ENCODE results near the gene CCDC136.

The CCDC136 gene

GRCh38 chr7:128777156-128778123, 14.3 kb upstream of the CCDC136 start:
- DNase-seq, result no peak

DNA sequence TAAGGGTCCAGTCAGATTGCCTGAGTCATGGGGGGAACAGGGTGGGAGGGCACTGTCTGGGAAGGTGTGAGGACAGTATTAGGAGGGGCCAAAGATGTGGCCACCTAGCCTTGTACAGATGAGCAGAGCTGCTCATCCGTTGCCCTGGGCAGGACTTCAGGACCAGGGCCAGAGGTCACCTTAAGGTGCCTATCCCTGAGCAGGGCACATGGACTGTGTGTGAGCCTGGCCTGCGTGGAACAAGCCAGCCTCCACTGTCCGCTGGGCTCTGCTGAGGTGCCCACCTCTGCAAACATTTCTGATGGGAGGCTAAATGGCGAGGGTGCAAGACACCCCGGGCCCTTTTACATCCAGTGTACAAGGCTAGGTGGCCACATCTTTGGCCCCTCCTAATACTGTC, 12.8 kb upstream of the CCDC136 start:
- no peak for DNase-seq

- no peak for DNase-seq
Measured at GRCh38 chr7:128781126-128781525, 10.6 kb upstream of the CCDC136 start.

- DNase-seq, result no peak
Measured at GRCh38 chr7:128781851-128782250, 9.9 kb upstream of the CCDC136 start.

DNA sequence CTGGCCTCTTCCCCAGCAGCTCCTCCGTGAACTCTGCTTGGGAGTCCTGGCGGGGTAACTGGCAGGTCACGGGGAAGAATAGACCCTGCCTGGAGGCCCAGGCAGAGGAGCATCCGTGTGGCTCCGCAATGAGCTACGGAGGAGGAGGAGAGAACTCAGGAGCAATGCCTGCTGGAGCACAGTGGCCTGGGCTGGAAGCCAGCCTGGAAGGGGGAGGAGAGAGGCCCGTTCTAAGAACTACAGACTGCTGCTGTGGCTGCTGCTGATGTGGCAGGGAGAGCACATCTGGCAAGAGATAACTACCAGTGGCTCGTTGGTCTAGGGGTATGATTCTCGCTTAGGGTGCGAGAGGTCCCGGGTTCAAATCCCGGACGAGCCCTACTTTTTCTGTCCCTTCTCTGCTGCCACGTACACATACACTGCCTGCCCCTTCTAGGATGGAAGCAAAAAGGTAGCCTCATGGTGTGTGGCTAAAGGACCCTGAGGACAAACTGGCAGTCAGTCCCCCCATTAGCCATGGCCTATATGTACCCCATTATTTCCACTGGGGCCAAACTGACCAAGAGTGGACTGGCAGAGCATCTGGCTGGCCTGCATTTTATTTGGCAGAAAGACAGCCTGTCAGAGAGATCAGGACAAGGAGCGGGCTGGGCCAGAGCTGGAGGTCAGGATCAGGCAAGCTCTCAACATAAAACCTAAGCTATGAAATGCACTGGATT, 8.5 kb upstream of the CCDC136 start:
- DNase-seq, result peak; percentile 10

DNA sequence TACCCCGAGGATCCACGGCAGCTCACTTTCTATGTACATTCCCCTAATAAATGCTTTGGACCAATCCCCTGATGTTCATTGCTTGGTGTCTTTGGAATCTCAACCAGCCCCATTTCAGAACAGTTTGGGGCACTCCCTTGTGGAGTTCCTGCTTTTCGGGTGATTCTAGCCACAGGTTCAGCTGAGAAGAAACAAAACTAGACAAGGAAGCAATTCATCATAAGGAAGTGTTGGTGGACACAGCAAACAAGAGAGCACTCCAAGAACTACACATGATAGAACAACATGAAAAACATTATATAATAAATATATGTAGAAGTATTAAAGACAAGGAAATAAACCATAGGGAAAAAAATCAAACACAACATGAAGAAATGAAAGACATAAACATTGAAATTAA, 6.0 kb upstream of the CCDC136 start:
- no peak for DNase-seq

DNA sequence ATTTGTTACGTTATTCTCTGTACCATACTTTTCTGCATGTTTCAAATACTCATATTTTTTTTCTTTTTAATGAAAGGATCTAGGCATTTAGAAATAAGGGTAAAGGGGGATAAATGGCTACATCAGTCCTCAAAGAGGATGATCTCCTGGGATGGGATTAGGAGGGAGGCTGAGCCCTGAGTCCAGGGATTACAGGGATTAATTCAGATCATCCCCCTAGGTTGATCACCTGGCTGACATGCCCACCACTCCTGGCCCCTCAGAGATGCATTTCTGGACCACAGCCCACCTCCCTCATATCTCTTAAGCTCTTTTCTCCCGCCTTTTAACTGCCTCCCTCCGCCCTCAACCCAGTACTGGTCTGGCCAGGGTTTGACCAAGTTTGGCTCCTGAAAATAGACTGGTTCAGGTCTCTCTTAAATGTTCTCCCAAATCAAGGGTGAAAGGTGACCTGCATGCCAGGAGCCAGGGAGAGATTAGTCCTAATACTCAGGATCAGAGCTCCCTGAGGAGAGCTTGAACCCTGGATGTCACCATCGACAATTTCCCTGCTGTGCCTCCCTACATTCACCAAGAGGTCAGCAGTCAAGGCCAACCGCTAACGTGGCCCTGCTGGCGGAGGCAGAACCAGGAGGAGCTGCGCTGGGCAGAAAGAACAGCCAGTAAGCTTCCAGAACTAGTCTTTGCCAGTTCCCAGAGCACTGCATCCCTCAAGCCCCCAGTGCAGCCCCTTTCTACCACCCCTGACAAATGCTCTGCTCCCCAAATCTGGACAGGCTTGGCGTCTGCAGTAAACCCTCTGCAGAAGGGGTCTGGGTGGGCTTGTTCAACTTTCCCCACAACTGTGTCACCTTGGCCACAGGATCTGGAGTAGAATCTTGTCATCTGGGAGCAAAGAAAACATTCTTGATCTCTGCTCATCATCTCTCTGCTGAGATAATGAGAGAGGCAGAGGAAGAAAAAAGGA, 3.0 kb upstream of the CCDC136 start:
- DNase-seq, result no peak

DNA sequence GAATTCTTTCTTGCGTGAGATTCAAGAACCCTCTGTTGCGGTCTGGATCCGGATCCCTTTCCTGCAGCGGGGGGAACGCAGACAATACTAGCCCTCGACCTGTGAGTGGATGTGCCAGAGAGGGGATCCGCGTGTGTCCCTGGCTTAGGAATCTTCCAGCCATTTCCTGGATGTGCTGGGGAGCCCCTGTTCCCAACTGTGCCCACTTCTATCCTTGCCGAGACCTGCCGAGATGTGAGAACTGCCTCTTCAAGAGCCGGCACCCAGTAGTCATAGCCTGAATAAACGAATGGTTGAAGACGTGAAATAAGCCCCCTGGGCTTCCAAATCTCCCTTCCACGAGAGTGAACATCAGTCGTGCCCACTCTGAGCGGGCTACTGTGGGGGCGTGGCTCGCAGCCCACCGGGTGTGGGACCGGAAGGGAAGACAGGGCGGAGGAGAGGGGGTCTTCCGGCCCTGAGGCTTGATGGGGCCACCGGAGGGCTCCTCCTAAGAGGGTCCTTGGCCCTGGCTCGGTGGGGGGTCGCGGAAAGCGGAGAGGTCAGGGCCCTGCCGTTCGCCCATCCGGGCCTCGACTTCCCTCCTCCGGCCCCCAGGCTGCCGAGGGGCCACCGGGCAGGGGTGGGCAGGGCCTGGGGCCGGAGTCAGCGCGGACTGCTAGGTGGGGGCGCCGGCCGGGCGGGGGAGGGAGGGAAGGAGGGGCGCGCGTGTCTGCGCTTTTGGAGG, 1.3 kb upstream of the CCDC136 start:
- no peak for DNase-seq

GRCh38 chr7:128791972-128792327, 182 bp downstream of the CCDC136 start:
- DNase-seq, result no peak

GRCh38 chr7:128792471-128793180, 858 bp downstream of the CCDC136 start:
- no peak for DNase-seq

DNA sequence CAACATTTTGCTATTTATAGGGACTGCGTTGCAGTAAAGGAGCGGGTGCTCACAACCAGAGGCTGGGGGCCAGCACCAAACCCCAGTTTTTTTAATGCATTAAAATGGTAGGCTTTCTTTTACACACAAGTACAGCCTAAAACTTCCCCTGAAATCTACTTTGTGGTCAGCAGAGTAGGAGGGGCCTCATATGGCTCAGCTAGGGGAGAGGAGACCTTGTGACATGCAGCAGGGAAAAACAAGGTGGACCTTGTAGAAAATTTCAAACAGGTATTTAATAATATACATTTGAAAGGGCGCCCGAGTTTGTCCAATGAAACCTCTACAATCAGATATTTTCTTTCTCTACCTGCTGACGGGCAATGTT, 1.4 kb downstream of the CCDC136 start:
- DNase-seq, result no peak

GRCh38 chr7:128794020-128794419, 2.3 kb downstream of the CCDC136 start:
- DNase-seq, result no peak

GRCh38 chr7:128794436-128794835, 2.7 kb downstream of the CCDC136 start:
- no peak for DNase-seq

DNA sequence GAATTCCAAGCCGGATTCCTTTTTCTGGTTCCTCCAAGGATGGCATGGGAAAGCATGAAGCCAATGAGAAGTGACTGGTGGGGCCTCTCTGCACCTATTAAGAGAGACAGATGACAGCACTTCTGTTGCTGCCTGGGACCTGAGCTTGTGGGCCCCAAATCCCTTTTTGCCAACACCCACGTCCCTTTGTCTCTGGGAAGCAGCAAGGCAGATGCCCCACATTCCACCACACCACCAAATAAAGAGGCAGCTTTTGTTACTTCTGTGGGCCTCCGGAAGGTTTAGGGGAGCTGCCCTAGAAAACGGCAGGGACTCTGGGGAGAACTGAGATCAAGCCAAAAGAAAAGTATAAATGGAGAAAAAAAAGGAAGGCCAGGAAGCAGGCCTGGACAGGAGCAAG, 3.4 kb downstream of the CCDC136 start:
- DNase-seq, result no peak

DNA sequence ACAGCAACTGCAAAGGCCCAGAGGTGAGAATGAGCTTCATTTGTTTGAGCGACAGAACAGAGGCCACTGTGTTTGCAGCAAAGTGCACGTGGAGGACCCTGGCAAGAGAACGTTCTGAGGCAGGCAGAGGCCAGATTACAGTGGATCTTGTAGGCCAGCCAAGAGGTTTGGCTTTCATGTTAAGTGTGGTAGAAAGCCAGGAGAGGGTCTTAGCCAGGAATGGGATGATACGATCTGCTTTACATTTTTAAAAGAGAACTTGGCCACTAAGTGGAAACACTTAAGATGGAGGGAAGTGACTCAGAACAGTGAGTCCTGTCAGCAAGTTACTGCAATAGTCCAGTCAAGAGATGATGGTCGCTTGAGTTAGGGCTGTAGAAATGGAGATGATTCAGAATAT, 4.6 kb downstream of the CCDC136 start:
- no peak for DNase-seq

- no peak for DNase-seq
Measured at GRCh38 chr7:128799451-128799850, 7.7 kb downstream of the CCDC136 start.

- DNase-seq, result no peak
Measured at GRCh38 chr7:128800567-128800966, 8.8 kb downstream of the CCDC136 start.

- DNase-seq, result no peak
Measured at GRCh38 chr7:128801003-128801402, 9.2 kb downstream of the CCDC136 start.

DNA sequence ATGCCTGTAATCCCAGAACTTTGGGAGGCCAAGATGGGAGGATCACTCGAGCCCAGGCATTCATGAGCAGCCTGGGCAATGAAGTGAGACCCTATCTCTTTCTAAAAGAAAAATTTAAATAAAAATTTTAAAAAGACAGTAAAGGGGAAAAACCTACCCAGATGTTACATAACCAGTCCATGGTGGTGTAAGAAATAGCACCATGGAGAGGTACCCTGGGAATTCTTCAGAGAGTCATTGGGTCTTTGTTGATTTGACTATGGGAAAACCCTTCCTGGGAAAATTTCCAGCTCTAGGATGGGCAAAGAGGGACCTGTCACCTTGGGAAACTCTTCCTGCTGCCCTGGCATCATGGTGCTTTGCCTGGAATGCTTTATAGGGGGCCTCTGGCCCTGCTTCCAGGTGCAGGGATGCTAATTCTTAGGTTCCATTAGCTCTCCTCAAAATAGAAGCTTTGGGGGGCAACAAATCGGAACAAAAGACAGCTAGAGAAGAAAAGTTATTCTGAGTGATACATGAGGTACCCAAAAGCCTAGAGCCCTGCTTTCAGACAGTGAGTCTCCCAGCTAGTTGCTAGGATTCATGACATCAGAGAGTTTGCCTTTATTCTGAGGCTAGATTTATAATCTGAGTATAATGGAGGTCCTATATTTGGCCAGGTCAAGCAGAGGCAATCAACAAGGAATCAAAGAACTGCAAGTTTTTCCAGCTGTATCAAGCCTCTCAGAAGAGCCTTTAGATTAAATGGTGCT, 10.1 kb downstream of the CCDC136 start:
- DNase-seq, result no peak

DNA sequence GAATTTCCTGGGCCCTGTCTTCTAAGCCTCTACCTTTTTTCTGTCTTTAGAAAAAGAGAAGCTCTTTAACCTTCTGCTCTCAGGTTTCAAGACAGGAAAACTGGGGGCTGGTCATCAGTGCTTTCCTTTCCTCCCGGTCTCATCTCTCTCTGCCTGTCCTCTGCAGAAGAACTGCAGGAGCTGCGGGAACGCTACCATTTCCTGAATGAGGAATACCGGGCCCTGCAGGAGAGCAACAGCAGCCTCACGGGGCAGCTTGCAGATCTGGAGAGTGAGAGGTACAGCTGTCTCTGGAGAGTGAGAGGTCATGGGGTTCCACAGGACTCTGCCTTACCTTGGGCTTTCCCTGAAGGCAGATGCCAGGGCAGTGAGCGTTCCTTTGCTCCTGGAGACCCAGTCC, 12.7 kb downstream of the CCDC136 start:
- no peak for DNase-seq

GRCh38 chr7:128805225-128805624, 13.5 kb downstream of the CCDC136 start:
- no peak for DNase-seq

Measured in NCI-H774 (cell line).